A673 (cell line): ENCODE results near the gene FAM81A.

ENCODE experiments used
- EZH2 ChIP-seq: fragments of 200-600 bp; sonication (generic); IDR thresholded peaks from 2 replicates; pipeline ENCODE4 v1.6.1; 2017; ENCODE audit warnings: borderline replicate concordance, low read depth, mild to moderate bottlenecking, mixed read lengths, antibody characterized with exemption, low read length; ENCODE audit not compliant: poor library complexity, severe bottlenecking
- TF ChIP-seq, protein P1 (sequence below): fragments of 300-800, 200-600 bp; sonication (generic); conservative IDR thresholded peaks from 2 replicates; pipeline ENCODE4 v1.5.1; 2017; ENCODE audit warnings: low read depth, mild to moderate bottlenecking, antibody characterized with exemption, low read length, moderate library complexity, mixed read lengths

GRCh38 chr15:59524331-59524731 lies 86.3 kb downstream of the FAM81A start:
- TF ChIP-seq, protein P1, sequence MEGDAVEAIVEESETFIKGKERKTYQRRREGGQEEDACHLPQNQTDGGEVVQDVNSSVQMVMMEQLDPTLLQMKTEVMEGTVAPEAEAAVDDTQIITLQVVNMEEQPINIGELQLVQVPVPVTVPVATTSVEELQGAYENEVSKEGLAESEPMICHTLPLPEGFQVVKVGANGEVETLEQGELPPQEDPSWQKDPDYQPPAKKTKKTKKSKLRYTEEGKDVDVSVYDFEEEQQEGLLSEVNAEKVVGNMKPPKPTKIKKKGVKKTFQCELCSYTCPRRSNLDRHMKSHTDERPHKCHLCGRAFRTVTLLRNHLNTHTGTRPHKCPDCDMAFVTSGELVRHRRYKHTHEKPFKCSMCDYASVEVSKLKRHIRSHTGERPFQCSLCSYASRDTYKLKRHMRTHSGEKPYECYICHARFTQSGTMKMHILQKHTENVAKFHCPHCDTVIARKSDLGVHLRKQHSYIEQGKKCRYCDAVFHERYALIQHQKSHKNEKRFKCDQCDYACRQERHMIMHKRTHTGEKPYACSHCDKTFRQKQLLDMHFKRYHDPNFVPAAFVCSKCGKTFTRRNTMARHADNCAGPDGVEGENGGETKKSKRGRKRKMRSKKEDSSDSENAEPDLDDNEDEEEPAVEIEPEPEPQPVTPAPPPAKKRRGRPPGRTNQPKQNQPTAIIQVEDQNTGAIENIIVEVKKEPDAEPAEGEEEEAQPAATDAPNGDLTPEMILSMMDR, result no peak
- TF ChIP-seq EZH2, result no peak
